Measurements from ENCODE around the gene DNMBP.
"Not testable (repeated sequence)": the region's sequence is repeated elsewhere in the genome, so short reads cannot be mapped to it uniquely, and the experiment has no call there.

DNMBP gene

DNA sequence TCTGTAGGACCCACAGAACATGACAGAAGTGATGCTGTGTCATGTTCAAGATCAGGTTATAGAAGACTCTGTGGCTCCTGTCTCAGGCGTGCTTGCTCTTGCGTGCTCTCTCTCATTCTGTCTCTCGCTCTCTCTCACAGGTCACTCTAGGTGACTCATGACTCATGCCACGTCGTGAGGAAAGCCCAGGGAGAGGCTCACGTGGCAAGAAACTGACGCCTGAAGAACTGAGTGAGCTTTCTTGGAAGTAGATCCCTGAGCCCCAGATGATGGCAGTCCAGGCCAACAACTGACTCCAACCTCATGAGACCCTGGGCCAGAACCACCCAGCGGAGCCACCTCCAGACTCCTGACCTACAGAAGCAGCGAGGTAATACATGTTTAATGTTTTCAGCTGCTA lies 103.3 kb downstream of the DNMBP start:
- DNase-seq = no peak

DNA sequence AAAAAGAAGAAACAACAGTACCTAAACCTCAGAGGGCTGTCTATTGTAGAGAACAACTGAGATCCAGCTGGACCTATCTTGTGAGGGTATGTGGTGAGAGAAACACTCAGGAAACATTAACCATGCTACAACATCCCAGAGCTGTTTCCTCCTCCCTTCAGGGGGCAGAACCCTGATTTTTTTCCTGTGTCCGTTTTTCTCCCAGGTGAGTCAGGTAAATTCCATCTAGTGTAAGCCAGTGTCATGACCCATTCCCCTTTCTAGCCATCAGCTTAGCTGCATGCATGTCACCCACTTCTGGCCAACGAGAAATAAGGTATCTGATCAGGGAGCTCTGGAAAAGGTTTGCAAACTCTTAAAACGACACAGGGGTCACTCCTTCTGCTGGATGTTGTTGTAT lies 103.8 kb downstream of the DNMBP start:
- DNase-seq = no peak

DNA sequence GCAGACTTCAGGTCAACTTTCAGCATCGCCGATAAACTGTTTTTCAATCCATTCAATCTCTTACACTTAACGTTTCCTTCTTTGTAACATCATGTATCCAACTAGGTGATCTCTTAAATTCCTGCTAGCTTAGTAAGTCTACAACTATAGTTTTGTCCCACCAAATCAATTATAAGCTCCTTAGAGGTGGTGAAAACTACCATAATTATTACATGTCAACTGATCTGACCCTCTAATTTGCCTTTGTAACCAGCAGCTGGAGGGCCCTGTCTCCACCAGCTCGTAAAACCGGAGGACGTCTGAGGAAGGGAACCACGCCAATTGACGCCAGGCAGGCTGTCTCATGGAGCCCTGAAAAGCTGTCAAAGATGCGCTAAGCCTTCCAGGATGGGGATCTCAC lies 113.9 kb downstream of the DNMBP start:
- DNase-seq = no peak

DNA sequence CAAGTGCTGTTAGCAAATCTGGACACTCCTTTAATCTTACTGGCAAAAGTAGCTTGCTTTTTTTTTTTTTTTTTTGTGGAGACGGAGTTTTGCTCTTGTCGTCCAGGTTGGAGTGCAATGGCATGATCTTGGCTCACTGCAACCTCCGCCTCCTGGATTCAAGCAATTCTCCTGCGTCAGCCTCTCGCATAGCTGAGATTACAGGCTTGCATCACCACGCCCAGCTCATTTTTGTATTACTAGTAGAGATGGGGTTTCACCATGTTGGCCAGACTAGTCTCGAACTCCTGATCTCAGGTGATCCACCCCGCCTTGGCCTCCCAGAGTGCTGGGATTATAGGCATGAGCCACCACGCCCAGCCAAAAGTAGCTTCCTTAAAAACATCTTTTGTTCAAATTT lies 114.7 kb downstream of the DNMBP start:
- not testable (repeated sequence) for DNase-seq

DNA sequence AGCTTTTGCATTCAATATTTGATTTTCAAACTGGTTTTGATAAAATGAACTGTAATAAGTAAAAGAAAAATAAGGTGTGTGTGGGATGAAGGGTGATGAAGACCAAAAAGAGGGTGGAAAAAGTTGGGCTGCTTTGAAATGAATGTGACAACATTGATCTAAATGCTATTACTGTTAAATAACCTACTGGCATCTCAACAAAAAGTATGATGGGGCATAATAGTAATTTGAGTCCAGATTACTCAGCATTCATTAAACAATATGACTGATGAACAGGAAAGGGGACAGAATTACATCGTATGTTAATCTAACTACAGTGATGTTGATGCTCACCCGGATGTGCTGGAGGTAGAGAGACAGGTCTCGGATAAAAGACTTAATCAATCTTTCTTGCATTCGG lies 115.1 kb downstream of the DNMBP start:
- no peak for DNase-seq

DNA sequence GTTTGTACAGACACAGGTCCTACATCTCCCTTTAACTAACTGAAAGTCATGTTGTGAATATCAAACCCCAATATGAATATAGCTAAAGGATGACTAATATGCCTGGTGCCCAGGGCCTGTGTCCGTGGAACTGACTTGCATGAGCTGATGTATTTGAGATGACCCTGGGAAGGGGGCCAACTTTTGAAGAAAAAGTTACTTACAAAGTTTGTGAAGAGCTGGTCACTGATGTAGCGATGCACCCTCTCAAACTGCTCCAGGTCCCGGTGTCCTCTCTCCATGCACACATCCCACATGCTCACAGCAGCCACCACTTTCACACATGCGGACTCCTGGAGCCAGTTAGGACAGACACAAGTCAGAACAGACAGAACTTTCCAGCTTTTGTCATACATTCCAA lies 121.1 kb downstream of the DNMBP start:
- DNase-seq = no peak

DNA sequence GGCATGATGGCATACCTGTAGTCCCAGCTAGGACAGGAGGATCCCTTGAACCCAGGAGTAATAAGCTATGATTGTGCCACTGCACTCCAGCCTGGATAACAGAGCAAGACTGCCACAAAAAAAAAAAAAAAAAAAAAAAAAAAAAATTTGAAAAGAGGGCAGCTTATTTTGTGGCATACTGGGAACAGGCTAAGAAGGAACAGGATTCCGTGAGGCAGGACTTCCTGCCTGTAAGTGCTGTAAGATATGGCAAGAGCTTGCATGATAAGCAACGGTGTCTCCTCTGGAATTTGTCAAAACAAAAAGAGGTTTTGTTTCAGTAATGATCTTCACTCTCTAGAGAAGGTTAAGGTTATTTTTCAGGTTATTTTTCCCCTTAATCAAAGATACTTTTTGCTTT lies 126.2 kb downstream of the DNMBP start:
- no peak for DNase-seq

DNA sequence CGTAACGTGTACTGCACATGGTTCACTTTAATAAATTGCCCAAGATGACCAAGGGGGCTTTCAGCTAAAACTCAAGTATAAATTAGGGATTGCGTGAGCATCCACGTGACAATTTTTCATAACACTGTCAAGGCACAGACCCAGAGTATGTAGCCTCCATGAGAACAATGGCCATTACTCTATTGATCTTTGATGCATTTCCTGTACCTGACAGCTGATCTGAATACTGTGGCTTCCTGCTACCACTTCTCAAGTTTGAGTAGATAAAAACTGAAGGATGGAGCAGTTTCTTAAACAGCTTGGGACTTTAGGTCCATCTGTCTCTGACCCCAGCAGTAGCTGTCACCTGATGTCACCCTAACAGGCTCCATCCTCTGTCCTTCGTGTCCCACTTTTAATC lies 128.4 kb downstream of the DNMBP start:
- no peak for DNase-seq

DNA sequence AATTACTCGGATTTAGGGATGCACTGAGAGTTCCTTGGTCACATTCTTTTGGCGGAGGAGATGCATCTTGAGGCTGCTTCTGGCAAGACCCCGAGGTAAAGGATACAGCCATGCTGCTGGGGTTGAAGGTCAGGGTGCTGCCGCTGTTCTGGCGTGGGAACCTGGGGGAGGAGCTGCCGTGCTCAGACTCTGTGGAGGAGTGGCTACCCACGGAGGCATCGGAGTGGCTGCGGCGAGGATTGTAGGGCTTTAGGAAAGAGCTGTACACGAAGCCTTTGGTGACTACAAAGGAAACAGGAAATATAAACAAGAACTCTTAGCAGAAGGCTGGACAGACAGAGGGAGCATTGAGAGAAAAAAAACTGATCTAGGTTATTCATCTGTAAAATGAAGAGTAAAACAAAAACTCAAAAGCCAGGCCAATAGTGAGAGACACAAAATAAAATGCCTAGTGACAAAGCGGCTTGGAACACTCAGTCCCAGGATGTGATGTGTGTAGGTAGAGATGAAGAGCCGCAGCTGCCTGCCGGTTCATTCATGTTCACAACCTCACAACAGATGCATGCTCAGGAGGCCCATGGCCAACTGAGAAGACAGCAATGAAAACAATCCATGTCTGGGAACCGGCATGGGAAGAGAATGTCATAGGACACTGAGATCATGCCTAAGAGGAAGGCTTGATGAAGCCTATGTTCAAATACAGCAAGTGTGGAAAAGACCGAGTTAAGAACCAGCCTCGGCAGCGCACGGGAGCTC lies 129.5 kb downstream of the DNMBP start:
- no peak for DNase-seq

DNA sequence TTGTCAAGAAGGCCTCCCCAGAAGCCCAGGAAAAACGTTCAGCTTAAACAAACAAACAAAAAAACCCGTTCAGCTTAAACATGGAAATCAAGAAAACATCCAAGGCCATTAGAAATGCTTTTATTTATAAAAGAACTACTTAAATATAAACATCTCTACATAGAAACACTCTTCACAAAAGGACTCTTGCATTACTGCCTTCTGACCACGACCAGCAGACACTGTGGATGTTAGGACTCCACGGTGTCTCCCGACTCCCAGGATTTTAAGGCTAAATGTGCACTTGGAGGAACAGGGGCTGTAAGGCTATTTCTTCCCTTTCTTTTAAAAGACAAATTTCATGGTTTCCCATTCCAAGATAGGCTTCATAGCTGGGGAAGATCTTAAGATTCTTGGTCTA lies 134.3 kb downstream of the DNMBP start:
- DNase-seq = no peak

DNA sequence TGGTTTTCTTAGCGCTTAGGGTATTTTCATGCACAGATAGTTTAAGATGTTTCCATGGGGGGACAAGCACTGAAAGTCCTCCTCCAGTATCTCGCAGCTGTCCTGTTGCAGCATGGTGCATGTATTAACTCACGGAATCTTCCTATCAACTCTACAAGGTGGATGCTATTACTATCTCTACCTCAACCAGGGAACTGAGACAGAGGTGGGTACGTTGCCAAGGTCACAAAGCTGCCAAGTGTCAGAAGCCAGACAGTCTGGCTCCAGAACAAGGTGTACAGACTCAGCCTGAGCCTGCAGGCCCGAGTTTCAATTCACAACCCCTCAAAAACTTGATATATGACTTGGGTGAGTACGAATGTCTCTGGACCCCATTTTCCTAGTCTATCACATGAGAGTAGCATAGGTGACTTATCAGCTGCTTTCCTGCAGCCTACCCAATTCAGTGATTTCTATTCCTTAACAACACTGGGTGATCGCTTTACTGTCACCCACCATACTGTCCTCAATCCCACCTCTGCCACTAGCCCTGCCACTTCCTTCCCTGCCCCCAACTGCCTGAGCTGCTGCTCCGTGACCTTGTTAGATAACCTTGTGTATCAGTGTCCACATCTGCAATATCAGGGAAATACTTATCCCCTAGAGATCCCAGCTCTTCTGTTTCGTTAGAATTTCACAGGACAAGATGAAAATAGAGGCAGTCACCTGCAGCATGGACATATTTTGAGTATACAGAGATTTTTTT lies 135.2 kb downstream of the DNMBP start:
- DNase-seq = no peak

DNA sequence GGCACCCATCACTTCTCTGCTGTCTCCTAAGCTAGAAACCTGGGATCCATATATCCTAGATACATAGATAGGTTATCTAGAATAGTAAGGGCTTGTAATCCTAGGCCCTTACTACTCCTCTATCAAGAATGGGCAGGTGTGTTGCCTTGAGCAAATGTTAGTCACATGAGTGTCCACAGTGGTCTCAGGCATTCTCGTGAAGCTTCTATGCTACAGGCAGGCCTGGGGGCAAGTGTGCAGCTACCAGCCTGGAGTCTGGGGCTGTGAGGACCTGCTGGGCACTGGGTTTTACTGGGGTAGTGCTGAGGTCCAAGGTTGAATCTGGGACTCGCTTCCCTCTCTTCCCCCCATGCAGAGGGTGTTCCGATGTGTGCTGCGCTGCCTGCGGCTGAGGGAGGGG lies 135.9 kb downstream of the DNMBP start:
- DNase-seq = no peak

DNA sequence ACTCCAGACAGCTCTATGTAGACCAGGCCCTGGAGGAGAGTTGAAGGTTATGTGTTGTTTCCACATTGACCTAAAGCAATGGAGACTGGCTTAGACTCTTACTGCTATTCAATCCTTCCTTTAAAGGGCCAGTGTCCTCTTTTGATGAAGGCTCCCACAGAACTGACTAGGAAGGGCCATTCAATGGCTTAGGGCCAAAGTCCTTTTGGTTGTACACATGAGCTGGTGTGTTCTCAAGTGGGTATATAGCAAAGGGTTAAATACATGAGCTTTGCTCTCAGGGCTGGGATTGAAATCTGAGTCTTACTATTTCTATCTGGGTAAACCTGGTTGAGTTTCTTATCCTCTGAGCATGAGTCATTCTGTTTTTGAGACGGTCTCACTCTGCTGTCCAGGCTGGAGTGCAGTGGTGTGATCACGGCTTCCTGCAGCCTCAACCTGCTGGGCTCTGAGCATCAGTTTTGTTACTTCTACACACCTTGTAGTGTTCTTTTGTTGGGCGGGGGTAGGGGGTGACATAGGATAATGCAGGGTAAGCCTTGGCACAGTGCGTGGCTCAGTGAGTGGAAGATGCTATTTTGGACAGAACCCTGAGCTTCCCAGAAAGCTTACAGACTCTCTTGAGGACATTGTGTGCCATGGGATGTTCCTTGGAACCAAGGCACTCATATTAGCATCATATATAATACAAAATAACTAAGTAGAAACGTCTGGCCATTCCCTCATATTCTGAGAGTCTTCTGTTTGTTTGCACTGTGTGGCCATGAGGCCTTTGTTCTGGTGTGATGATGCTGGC lies 137.2 kb downstream of the DNMBP start:
- no peak for DNase-seq

DNA sequence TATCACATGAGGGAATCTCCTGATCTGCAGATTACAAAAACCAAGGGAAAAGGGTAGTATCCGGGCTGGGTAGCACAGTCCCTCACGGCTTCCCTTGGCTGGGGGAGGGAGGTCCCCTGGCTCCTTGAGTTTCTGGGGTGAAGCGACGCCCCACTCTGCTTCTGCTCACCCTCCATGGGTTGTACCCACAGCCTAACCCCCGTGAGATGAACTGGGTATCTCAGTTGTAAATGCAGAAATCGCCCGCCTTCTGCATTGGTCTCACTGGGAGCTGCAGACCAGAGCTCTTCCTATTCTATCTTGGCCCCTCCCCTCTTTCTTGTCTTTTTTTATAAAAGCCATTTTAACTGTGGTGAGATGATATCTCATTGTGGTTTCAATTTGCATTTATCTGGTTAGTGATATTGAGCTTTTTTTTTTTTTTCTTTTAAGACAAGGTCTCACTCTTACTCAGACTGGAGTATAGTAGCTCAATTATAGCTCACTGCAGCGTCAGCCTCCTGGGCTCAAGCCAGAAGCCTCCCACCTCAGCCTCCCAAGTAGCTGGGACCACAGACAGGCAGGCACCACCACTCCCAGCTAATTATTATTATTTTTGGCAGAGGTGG lies 139.5 kb downstream of the DNMBP start:
- peak; percentile 66 for DNase-seq

DNA sequence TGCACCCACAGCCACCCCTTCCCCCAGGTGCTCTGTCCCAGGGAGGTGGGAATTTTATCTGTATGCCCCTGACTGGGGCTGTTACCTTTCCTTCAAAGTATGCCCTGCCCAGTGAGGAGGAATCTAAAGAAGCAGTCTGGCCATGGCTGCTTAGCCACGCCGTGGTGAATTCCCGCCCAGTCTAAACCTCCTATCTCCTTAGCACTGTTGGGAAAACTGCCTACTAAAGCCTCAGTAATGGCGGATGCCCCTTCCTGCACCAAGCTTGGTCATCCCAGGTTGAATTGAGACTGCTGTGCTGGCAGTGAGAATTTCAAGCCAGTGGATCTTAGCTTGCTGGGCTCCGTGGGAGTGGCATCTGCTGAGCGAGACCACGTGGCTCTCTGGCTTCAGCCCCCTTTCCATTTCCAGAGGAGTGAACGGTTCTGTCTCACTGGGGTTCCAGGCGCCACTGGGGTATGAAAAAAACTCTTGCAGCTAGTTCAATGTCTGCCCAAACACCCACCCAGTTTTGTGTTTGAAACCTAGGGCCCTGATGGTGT lies 140.1 kb downstream of the DNMBP start:
- no peak for DNase-seq

DNA sequence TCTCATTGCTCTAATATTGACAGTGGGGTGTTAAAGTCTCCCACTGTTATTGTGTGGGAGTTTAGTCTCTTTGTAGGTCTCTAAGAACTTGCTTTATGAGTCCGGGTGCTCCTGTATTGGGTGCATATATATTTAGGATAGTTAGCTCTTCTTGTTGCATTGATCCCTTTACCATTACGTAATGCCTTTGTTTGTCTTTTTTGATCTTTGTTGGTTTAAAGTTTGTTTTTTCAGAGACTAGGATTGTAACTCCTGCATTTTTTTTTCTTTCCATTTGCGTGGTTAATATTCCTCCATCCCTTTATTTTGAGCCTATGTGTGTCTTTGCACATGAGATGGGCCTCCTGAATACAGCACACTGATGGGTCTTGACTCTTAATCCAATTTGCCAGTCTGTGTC lies 142.5 kb downstream of the DNMBP start:
- DNase-seq = not testable (repeated sequence)

DNA sequence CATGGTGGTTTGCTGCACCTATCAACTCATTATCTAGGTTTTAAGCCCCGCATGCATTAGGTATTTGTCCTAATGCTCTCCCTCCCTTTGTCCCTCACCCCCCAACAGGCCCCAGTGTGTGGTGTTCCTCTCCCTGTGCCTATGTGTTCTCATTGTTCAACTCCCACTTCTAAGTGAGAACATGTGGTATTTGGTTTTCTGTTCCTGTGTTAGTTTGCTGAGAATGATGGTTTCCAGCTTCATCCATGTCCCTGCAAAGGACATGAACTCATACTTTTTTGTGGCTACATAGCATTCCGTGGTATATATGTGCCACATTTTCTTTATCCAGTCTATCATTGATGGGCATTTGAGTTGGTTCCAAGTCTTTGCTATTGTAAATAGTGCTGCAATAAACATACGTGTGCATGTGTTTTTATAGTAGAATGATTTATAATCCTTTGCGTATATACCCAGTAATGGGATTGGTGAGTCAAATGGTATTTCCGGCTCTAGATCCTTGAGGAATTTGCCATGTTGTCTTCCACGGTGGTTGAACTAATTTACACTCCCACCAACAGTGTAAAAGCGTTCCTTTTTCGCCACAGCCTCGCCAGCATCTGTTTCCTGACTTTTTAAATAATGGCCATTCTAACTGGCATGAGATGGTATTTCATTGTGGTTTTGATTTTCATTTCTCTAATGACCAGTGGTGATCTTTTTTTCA lies 146.1 kb downstream of the DNMBP start:
- not testable (repeated sequence) for DNase-seq

DNA sequence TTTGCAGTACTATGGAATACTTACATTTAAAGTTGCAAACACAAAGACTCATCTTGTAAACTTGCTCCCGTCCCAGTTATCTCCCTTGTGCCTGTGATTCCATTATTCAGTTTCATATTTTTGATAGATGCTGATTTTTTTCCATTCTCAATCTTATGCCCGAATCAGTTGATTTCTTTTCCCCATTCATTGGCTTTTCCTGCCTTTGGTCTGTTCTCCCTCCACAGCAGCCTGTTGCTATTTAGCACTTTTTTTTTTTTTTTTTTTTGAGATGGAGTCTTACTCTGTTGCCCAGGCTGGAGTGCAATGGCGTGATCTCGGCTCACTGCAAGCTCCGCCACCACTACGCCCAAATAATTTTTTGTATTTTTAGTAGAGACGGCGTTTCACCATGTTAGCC lies 149.3 kb downstream of the DNMBP start:
- DNase-seq = no peak

DNA sequence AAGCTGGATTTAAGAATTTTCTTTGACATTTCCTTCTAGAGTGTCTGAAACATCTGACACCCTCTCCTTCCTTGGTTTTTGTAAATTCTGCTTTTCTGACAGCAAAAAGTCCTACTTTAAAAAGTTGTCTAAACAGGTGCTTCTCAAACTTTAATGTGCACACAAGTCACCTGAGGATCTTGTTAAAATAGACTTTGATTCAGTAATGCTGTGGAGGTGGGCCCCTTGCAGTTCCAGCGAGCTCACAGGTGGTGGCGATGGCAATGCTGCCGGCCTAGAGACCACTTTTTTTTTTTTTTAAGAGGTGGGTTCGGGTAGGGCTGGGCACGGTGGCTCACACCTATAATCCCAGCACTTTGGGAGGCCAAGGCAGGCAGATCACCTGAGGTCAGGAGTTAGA lies 150.2 kb downstream of the DNMBP start:
- DNase-seq = no peak

DNA sequence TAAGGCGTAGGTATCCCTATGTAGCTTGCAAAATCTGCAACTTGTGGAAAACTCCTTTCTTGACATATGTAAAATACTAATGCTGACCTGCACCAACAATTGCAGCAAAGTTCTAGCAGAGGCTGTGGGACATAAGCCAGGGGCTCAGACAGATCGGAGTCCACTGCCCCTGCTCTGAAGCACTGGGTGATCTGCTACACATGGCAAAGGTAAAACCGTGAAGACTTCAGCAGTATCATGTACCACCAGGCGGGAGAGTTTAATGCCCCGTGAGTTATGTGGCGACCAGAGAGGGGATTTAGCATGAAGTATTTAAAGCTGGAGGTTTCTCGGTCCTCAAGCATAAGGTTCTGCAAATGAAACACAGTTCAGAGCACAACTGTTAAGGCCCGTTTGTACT lies 150.9 kb downstream of the DNMBP start:
- no peak for DNase-seq

DNA sequence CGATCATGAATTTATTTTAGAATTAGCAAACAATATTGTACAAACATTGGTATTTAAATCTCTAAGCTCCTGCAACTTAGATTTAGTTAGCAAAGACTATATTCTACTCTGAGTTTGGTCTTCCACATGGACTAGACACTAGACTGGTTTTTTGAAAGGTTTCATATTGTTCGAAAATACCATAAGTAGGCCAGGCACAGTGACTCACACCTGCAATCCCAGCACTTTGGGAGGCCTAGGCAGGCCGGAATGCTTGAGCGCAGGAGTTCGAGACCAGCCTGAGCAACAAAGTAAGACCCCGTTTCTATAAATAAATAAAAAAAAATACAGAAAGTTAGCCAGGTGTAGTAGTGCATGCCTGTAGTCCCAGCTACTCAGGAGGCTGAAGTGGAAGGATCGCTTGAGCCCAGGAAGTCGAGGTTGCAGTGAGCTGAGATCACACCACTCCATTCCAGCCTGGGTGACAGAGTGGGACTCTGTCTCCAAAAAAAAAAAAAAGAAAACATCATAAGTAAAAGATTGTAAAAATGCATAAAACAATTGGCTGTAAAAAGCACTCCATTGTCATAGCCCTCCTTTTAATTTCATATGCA lies 154.2 kb downstream of the DNMBP start:
- DNase-seq = no peak

DNA sequence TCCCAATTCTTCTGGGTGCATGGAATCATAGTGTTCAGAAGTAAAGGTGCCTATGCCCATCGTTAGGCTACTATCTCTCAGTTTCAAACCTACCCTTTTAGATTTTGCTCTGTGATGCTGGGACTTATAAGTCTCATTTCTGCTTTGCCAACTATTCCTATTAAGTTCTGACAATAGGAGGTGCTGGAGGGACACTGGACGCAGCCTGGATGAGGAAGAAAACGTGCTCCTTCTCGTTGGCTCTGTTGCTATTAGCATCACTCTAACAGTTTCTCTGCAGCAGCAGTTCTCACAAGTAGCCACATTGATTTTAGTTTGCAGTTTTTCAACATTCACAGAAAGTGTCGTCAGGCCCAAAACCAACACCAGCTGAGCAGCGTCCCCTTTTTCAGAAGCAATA lies 154.9 kb downstream of the DNMBP start:
- DNase-seq = no peak
